HepG2 (cell line): ENCODE data around the gene ST3GAL2. TPM values are rescaled to one million over a fixed set of nuclear protein-coding genes. Genes with fewer than 3 reads are reported as not detected.

Source experiments
- BCLAF1 ChIP-seq: fragments of 450-650 bp; IDR thresholded peaks from 2 replicates; pipeline ENCODE4 v1.6.1; 2017; ENCODE audit warnings: mild to moderate bottlenecking
- BRCA1 ChIP-seq: sonication (generic); formaldehyde crosslinking; IDR thresholded peaks from 2 replicates; pipeline ENCODE4 v1.4.0; 2020; ENCODE audit warnings: missing genetic modification reagents
- DDIT3 ChIP-seq: sonication (generic); formaldehyde crosslinking; IDR thresholded peaks from 2 replicates; pipeline ENCODE4 v1.4.0; 2020; ENCODE audit warnings: mild to moderate bottlenecking, missing genetic modification reagents
- DR1 ChIP-seq: sonication (generic); formaldehyde crosslinking; IDR thresholded peaks from 2 replicates; pipeline ENCODE4 v1.8.0; 2021; ENCODE audit warnings: mild to moderate bottlenecking, missing genetic modification reagents, inconsistent platforms
- HNF1B ChIP-seq: sonication (generic); formaldehyde crosslinking; IDR thresholded peaks from 2 replicates; pipeline ENCODE4 v1.5.1; 2020; ENCODE audit warnings: mild to moderate bottlenecking, moderate library complexity, missing genetic modification reagents
- JARID2 ChIP-seq: sonication (generic); formaldehyde crosslinking; IDR thresholded peaks from 2 replicates; pipeline ENCODE4 v1.8.1; 2023; ENCODE audit warnings: missing genetic modification reagents, inconsistent platforms; ENCODE audit not compliant: insufficient replicate concordance
- JUNB ChIP-seq: sonication (generic); formaldehyde crosslinking; IDR thresholded peaks from 2 replicates; pipeline ENCODE4 v1.8.0; 2022; ENCODE audit warnings: missing genetic modification reagents, mild to moderate bottlenecking, borderline replicate concordance
- PATZ1 ChIP-seq: sonication (generic); formaldehyde crosslinking; IDR thresholded peaks from 2 replicates; pipeline ENCODE4 v1.4.0; 2020; ENCODE audit warnings: missing genetic modification reagents
- RAD21 ChIP-seq: fragments of 450-650 bp; formaldehyde crosslinking; IDR thresholded peaks from 2 replicates; pipeline ENCODE4 v1.5.0; 2020; ENCODE audit warnings: mild to moderate bottlenecking
- SAP130 ChIP-seq: IDR thresholded peaks from 2 replicates; pipeline ENCODE4 v1.6.1; 2016; ENCODE audit warnings: low read depth
- ZNF18 ChIP-seq: sonication (generic); formaldehyde crosslinking; IDR thresholded peaks from 2 replicates; pipeline ENCODE4 v1.8.0; 2022; ENCODE audit warnings: mild to moderate bottlenecking, missing genetic modification reagents; ENCODE audit not compliant: insufficient replicate concordance
- ZNF567 ChIP-seq: sonication (generic); formaldehyde crosslinking; IDR thresholded peaks from 2 replicates; pipeline ENCODE4 v1.8.1; 2023; ENCODE audit warnings: mild to moderate bottlenecking, missing genetic modification reagents, borderline replicate concordance
- ZNF652 ChIP-seq: IDR thresholded peaks from 2 replicates; pipeline ENCODE4 v1.6.1; 2016; ENCODE audit warnings: low read depth, borderline replicate concordance
- ZNF670 ChIP-seq: sonication (generic); formaldehyde crosslinking; IDR thresholded peaks from 2 replicates; pipeline ENCODE4 v1.8.0; 2022; ENCODE audit warnings: mild to moderate bottlenecking, missing genetic modification reagents, borderline replicate concordance
- ZNF775 ChIP-seq: sonication (generic); formaldehyde crosslinking; IDR thresholded peaks from 2 replicates; pipeline ENCODE4 v1.4.0; 2020; ENCODE audit warnings: missing genetic modification reagents, mild to moderate bottlenecking, moderate library complexity, borderline replicate concordance
- ZNF891 ChIP-seq: sonication (generic); formaldehyde crosslinking; IDR thresholded peaks from 2 replicates; pipeline ENCODE4 v1.5.0; 2020; ENCODE audit warnings: mild to moderate bottlenecking, missing genetic modification reagents
- polyA plus RNA-seq, 8 experiments: library from polyadenylated mRNA; depleted of rRNA in 3 of 8; stranded (reverse) in 7 of 8; unstranded in 1 of 8; fragments of >200 nt; fragmentation: Illumina TruSeq in 4 of 8; extraction: Trizol in 4 of 8; gene quantifications; 2 replicates each; pipeline versions ENCODE4 v1.2.1 to v1.2.3, GENCODE V29; 2011 to 2016; ENCODE audit warnings: low read depth in 4 of 8, missing spikeins in 1 of 8, mixed read lengths in 1 of 8; ENCODE audit not compliant: insufficient read depth in 1 of 8
- total RNA-seq, 5 experiments: library from RNA; depleted of rRNA; stranded (reverse); fragments of >200 nt; fragmentation: Illumina TruSeq; extraction: Trizol; gene quantifications; 2 replicates each; pipeline ENCODE4 v1.2.3, GENCODE V29; 2016; ENCODE audit warnings: low read depth in 1 of 5
- TF ChIP-seq, protein P1 (sequence below): sonication (generic); formaldehyde crosslinking; IDR thresholded peaks from 2 replicates; pipeline ENCODE4 v1.8.1; 2023; ENCODE audit warnings: mild to moderate bottlenecking, moderate library complexity, missing genetic modification reagents
- TF ChIP-seq, protein P2 (sequence below): sonication (generic); formaldehyde crosslinking; IDR thresholded peaks from 2 replicates; pipeline ENCODE4 v1.5.0; 2020; ENCODE audit warnings: mild to moderate bottlenecking, low read depth, missing genetic modification reagents, borderline replicate concordance

Gene ST3GAL2
- total and polyA plus RNA-seq, 2 of the 13 experiments (the other 11 are each of a cell fraction or from before 2014, with no cell fraction given) = 16.3 to 24.9 TPM

GRCh38 chr16:70454222-70455034, 15.5 kb upstream of the ST3GAL2 start, which contains the start of gene FCSK (continued):
- TF ChIP-seq HNF1B (CRISPR knock-in tag) = peak; percentile 86
- no peak; the same call in 1 of the 2 replicates for TF ChIP-seq ZNF652 (CRISPR knock-in tag)
- no peak for TF ChIP-seq DDIT3 (CRISPR knock-in tag)
- peak; percentile 99 for TF ChIP-seq PATZ1 (CRISPR knock-in tag)
- TF ChIP-seq ZNF891 (CRISPR knock-in tag) = peak; percentile 82
- TF ChIP-seq JARID2 (CRISPR knock-in tag) = no peak
- no peak for TF ChIP-seq BCLAF1
- peak; percentile 92 for TF ChIP-seq ZNF567 (CRISPR knock-in tag)
- peak; percentile 81 for TF ChIP-seq RAD21 (CRISPR knock-in tag)
- peak; percentile 97; the same call in 1 of the 2 replicates for TF ChIP-seq BRCA1 (CRISPR knock-in tag)
- peak; percentile 89 for TF ChIP-seq DR1
- peak; percentile 83 for TF ChIP-seq ZNF18 (CRISPR knock-in tag)
- no peak for TF ChIP-seq ZNF775 (CRISPR knock-in tag)
- TF ChIP-seq, protein P1, sequence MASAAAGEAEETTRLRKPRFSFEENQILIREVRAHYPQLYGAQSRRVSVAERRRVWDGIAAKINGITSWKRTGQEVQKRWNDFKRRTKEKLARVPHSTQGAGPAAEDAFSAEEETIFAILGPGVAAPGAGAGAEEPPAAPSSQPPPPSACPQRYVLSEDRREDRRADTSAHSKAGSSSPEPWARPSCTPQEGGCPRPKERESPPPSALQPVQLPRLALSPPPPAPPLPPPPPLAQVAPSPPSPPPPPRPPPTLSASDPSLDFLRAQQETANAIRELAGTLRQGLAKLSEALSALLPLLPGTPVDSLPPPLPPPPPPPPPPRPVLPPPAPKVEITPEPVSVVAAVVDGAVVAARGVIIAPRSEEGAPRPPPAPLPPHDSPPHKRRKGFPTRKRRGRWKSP (CRISPR knock-in tag) = peak; percentile 94
- no peak for TF ChIP-seq JUNB (CRISPR knock-in tag)
- TF ChIP-seq ZNF670 = no peak
- TF ChIP-seq, protein P2, sequence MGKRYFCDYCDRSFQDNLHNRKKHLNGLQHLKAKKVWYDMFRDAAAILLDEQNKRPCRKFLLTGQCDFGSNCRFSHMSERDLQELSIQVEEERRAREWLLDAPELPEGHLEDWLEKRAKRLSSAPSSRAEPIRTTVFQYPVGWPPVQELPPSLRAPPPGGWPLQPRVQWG (CRISPR knock-in tag) = no peak
- peak; percentile 64 for TF ChIP-seq SAP130 (CRISPR knock-in tag)
